Stimulated activated CD4-positive, alpha-beta T cell treated with anti-CD3 and anti-CD28 coated beads, Interleukin-2, amount 100 ng/mL, for 4 hours (primary cell): ENCODE results near the gene NDUFV2.
"Not testable (repeated sequence)": the region's sequence is repeated elsewhere in the genome, so short reads cannot be mapped to it uniquely, and the experiment has no call there.

Experiments used
- DNase-seq: peaks from one replicate; pipeline ENCODE4 v3.0.0-alpha.2; 2020; ENCODE audit warnings: low read depth

Gene NDUFV2

DNA sequence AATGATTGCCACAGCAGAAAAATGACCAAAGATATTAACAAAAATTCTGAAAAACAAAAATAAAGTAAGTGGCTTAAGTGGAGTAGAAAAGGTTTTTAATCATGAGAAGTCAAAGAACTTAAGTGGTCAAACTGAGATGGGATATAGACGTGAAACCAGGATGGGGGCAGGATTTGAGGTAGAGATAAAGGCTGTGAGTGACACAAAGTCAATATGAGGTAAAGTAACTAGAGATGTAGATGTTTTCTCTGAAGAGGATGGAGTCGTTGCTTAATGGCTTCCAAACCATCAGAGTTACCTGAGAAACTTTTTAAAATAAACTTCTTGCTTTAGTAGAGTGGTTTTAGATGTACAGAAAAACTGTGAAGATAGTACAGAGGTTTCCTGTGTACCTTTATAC lies 55.3 kb downstream of the NDUFV2 start:
- DNase-seq = no peak

GRCh38 chr18:9160014-9160413 lies 57.5 kb downstream of the NDUFV2 start:
- DNase-seq = no peak

DNA sequence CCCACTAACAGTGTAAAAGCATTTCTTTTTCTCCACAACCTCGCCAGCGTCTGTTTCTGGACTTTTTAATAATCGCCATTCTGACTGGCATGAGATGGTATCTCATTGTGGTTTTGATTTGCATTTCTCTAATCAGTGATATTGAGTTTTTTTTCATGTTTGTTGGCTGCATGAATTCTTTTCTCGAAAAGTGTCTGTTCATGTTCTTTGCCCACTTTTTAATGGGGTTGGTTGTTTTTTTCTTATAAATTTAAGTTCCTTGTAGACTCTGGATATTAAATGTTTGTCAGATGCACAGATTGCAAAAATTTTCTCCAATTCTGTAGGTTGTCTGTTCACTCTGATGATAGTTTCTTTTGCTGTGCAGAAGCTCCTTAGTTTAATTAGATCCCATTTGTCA lies 60.2 kb downstream of the NDUFV2 start:
- not testable (repeated sequence) for DNase-seq

GRCh38 chr18:9164149-9164548 lies 61.6 kb downstream of the NDUFV2 start:
- not testable (repeated sequence) for DNase-seq

DNA sequence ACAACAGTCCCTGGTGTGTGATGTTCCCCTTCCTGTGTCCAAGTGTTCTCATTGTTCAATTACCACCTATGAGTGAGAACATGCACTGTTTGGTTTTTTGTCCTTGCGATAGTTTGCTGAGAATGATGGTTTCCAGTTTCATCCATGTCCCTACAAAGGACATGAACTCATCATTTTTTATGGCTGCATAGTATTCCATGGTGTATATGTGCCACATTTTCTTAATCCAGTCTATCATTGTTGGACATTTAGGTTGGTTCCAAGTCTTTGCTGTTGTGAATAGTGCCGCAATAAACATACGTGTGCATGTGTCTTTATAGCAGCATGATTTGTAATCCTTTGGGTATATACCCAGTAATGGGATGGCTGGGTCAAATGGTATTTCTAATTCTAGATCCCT lies 63.4 kb downstream of the NDUFV2 start:
- not testable (repeated sequence) for DNase-seq

GRCh38 chr18:9169515-9169914 lies 67.0 kb downstream of the NDUFV2 start:
- not testable (repeated sequence) for DNase-seq

- DNase-seq = not testable (repeated sequence)
These were observed 69.4 kb downstream of the NDUFV2 start for GRCh38 chr18:9171919-9172318.

DNA sequence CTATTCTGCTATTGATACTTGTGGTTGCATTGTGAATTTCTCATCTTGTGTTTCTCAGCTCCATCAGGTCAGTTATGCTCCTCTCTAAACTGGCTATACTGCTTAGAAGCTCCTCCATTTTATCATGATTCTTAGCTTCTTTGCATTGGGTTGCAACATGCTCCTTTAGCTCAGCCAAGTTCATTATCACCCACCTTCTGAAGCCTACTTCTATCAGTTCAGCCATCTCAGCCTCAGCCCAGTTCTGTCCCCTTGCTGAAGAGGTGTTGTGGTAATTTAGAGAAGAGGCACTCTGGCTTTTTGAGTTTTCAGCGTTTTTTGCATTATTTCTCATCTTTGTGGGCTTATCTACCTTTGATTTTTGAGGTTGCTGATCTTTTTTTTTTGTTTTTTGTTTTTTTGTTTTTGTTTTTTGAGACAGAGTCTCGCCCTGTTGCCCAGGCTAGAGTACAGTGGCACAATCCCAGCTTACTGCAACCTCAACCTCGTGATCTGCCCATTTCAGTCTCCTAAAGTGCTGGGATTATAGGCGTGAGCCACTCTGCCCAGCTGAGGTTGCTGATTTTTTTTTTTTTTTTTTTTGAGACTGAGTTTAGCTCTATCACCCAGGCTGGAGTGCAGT lies 70.1 kb downstream of the NDUFV2 start:
- no peak for DNase-seq

DNA sequence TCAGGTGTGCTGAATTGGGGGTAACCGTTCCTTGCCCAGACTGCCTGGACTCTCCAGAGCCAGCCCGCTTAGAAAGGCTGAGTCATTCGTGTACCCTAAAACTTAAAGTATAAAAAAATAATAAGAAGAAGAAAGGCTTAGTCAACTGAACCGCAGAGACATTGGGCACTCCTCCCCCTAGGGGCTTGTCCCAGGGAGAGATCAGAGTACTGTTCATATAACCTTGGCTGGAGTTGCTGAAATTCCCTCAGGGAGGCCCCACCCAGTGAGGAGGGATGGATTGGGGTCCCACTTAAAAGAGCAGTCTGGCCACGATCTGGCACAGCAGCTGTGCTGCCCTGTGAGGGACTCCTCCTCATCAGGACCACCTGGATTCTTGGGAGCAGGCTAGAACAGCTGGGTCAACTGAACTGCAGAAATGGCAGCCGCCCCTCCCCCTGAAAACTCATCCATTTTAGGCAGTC lies 71.3 kb downstream of the NDUFV2 start:
- DNase-seq = no peak

GRCh38 chr18:9174302-9174701 lies 71.8 kb downstream of the NDUFV2 start:
- DNase-seq = no peak

- DNase-seq = no peak
These were observed 72.6 kb downstream of the NDUFV2 start for GRCh38 chr18:9175115-9175514.

GRCh38 chr18:9177031-9177430 lies 74.5 kb downstream of the NDUFV2 start:
- DNase-seq = no peak

GRCh38 chr18:9177466-9177865 lies 75.0 kb downstream of the NDUFV2 start:
- DNase-seq = no peak

GRCh38 chr18:9178557-9178956 lies 76.1 kb downstream of the NDUFV2 start:
- no peak for DNase-seq

DNA sequence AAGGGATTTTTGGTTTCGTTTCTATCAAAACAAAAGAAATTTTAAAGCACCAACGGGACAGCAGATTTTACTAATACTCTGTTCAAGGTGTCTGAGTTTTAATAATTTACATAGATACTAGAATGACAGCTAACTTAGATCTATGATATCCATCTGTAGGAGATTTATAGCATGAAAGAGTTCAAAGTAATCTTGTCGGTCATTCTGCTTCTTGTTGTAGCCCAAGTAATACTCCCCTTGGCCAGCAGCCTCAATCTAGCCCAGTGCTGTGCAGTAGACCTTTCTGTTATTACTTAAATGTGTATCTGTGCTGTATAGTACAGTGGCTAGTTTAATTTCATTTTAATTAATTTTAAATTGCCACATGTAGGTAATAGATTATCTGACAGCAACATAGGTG lies 78.8 kb downstream of the NDUFV2 start:
- DNase-seq = no peak

GRCh38 chr18:9182852-9183399 lies 80.4 kb downstream of the NDUFV2 start:
- DNase-seq = no peak
